ENCODE measurements around the gene NCOA7.
"Not testable (repeated sequence)": the region's sequence is repeated elsewhere in the genome, so short reads cannot be mapped to it uniquely, and the experiment has no call there.

The NCOA7 gene

DNA sequence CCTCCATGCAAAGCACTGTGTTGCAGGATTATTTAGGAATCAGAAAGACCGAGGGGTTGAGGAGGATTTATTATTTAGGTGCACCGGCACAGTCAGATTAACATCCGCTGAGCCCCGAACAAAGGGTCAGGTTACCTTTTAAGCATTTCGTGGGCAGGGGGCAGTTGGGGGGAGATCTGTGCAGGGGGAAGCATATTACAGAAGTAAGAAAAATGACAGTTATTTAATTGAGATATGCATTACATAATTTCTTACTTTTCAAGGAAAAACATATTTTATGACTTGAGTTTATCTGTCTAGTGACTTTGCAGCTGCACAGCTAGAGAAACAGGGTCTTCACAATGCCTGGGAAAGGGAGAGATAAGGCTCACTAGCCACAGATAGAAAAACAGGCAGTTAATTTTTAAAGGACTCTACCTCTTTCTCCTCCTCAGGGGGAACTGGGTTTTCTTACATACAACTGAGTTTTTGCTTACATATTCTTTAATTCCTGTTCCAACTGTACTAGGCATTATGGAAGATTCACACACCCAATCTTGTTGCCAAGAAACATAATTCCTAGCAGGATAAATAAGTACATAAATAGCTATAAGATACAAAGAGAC lies 164.1 kb downstream of the NCOA7 start:
- DNase-seq: no peak

DNA sequence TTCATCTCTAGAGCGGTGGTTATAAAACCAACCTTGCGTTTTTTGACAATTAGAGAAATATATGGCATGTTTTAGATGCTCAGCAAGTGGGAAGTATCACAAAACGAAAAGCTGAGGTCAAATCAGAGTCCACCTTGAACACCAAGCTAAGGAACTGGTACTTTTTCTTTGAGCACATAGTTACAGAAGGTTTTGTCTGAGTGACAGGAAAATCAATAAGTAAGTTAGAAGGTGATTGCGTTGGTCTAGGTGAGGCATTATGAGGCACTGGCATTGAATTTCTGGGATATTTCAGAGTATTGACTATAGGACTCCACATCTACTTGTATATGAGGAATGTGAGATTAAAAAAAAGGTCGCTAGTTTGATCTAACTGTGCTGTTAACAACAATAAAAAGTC lies 165.2 kb downstream of the NCOA7 start:
- DNase-seq: no peak

DNA sequence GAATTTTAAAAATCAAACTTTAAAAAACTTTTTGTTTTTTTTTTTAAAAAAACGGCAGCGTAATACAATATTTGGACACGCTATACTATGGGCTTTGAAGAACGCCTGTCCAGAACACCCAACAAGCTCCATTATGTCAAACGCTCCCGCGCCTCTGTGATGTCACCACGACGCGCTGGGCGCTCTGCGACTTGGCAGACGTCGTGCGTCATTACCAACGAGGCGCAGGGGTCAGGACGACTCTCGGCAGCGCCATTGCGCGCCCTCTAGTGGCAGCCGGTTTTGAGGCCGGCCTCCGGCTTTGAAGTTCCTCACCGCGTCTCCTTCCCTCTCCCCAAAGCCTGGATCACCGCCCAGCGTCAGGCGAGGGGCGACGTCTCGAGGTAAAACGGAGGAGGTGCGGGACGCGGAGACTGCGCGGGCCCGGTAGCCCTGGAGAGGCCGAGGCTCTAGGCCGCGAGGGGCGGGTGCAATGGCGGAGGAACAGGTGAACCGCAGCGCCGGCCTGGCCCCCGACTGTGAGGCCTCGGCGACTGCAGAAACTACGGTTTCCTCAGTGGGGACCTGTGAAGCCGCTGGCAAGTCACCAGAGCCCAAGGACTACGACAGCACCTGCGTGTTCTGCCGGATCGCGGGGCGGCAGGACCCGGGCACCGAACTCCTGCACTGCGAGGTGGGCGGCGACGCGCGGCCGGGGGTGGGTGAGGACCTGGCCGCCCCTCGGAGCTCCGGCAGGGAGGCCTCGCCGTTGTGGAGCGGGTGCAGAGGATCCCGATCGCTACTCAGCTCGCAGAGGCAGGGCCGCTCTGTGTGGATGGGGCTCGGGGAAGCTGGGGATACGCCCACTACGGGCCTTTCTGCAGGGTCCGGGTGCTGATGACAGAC lies 166.0 kb downstream of the NCOA7 start, which contains the start of gene HINT3:
Gene HINT3 (plus strand): TSS at position 265 of the 885 bp plus-strand sequence. CDS start 208 bp downstream, at position 473.
- DNase-seq: peak; percentile 94 to 96

DNA sequence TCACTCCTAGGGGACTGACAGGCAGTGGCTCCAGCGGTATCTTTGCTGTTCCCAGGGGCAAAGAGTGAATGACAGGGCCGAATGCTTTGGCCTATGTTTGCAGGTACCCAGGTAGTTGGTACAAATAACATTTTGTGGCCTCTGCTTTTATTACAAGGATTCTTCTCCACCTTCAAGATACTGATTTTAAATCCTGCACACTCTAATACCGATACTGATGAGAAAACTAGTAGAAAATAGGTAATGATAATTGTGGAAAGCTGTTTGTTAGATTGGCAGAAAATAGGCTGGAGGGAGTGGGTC lies 166.6 kb downstream of the NCOA7 start:
- DNase-seq: peak in 1 of 2 experiments; percentile 7

DNA sequence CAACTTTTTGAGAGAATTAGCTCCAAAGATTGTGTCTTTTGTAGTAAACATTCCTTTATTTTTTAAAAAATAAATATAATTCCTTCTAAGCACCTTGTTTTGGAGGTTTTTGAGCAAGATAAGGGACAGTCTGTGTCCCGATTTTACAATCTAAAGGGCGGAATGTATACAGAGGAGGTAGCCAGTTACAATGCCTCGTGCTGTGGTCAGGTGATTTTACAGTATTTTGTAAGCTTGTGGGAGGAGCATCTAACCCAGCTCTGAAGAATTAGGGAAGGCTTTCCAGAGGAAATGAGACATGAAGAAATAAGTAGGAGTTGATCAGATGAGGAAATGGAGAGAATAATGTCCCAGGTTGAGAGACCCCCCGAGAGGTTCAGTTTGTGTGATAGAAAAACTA lies 167.1 kb downstream of the NCOA7 start:
- no peak for DNase-seq

DNA sequence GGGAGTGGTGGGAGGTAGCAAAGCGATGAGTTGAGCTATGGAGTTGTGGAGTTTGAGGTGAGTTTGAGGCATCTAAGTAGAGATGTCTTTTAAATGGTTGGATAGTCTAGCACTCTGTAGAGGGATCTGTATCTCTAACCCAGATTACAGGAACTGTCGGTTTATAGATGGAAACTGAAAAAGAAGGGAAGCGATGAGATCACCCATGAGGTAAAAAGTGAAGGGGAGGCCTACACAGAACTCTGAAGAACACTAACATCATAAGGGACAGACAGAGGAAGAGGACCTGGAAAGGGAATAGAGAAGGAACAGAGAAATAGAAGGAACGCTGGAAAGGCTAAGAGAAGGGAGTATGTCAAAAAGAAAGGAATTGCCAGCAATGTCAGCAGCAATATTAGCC lies 168.3 kb downstream of the NCOA7 start:
- no peak for DNase-seq

DNA sequence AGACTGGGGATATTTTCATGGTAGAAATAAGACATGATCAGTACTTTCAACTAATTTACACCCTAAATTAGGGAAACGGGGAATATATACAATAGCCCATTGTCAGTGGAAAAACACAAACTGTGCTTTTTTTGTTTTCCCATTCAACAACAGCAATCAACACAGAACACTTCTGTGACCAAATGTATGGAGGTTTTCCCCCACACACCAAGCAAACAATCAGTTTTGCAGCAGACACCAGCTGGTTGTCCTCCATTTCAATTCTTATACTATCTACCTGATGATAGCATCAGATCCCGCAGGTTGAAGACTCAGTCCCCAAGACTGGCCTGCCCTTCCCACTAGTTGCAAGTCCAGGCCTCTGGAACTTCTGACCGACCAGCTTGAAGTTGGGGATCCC lies 170.4 kb downstream of the NCOA7 start:
- no peak for DNase-seq

DNA sequence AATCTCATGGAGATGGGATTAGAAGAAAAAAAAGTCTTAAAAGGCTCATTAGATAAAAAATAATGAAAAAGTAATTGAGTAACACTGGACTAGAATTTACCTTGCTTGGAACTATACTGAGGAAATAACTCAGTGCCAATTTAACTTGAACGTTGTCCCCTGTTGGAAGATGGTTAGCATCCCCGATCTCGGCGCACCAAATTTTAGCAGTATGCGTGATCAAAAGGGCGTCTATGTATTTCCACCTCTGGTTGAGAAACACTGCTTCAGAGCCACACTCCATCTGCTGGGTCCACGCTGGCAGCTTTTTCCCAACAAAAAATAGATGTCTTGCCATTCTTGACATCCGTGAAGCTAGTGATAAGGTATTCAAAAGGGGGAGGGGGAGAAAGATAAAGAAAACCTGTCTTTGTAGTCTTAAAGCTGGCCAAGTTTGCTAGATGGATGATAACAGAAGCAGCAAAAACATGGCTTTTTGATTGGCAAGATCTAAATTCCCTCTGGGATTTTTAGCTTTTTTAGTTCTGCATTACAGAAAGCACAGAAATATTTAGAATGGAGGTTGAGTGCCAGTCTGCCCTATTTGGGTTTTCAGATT lies 172.2 kb downstream of the NCOA7 start:
- no peak for DNase-seq

DNA sequence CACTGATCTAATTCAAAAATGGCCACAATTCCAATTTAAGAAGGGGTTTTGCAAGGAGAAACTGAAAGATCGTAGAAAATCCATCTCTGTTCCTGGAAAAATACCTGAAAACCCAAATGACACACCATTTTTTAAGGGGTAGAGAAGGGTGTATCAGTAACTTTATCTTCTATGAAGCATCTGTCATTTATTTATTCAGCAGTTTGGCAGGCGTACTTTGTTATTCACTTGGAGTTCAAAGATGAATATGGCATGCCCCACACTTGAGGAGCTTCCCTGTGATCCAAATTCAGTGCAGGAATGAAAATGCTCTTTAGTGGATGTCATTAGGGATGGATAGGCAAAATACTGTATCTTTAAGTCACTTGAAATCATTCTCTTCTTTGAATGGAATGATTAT lies 173.1 kb downstream of the NCOA7 start:
- DNase-seq: no peak

DNA sequence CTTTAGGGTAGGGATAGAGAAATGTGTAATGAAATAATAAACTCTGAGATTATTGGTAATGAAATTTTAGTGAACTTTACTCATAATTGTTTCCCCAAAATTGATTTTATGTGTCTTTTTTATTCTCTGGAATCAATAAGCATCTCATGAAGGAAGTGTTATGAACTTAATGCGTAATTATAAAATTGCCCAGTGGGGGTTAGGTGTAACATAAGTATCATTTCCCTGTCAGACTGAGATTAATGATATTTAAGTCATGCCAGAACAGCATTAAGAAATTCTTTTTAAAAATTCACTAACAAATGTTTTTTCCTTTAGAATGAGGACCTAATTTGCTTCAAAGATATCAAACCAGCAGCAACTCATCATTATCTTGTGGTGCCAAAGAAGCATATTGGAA lies 175.8 kb downstream of the NCOA7 start:
- DNase-seq: no peak

DNA sequence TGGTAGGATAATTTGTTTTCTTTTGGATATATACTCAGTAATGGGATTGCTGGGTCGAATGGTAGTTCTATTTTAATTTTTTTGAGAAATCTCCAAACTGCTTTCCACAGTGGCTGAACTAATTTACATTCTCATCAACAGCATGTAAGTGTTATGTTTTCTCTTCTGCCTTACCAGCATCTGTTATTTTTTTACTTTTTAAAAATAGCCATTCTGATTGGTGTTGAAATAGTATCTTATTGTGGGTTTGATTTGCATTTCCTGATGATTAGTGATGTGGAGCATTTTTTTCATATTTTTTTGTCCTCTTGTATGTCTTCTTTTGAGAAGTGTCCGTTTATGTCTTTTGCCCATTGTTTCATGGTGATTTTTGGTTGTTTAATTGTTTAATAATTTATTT lies 177.7 kb downstream of the NCOA7 start:
- no peak for DNase-seq

DNA sequence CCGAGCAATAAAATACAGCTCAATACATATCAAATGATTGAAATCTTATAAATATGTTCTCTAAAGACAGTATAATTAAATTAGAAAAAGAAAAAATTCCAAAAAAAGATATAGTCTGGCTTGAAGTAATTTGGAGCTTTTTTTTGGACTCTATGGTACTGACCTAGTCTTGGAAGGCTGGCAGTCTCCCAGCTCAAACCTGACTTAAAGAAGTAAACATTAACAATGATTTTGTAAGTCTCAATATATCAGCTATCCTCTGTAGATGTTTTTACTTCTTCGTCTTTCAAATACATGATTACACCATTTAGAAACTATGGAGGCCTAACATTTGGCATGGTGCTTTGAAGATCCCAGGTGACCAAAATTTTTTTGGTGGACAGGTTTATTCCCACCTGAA lies 180.0 kb downstream of the NCOA7 start:
- no peak for DNase-seq

DNA sequence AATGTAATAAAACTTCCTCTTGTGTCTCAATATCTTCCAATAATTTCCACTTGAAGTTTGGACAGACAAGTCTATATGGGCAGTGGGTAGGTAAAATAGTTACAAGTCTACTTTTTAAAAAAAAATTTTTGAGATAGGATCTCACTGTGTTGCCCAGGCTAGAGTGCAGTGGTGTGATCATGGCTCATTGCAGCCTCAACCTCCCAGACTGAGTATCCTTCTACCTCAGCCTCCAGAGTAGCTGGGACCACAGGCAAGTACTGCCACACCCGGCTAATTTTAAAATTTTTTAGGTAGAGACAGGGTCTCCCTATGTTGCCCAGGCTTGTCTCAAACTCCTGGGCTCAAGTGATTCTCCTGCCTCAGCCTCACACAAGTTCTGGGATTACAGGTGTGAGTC lies 181.7 kb downstream of the NCOA7 start:
- DNase-seq: not testable (repeated sequence)

DNA sequence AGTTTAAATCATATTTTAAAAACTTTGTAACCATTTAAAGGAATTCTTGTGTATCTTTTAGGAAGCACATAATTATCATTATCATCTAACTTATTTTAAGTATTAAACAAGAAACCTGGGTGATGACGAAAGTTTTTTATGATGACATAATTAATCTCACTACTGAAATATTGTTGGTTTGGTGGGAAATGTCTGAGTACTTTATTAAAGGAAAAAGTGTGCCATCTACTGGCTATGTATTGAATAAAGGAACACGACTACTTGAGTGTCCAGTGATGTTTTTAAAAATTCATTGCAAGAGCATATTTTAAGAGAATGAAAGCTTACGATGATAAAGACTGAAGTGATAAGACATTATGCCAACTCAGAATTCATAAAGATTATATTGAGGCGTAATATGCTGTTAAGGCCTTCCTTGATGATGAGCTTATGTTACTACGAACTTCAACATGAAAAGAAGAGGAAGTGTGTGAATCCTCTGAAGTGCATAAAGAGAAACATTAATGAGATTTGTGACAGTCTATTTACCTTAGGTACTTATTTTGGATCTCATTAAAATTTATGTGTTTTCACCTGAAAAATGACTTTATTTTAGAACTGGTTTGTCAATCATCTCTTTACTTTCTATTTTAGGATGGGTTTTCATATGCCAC lies 183.6 kb downstream of the NCOA7 start:
- peak in 1 of 2 experiments; percentile 37 for DNase-seq

DNA sequence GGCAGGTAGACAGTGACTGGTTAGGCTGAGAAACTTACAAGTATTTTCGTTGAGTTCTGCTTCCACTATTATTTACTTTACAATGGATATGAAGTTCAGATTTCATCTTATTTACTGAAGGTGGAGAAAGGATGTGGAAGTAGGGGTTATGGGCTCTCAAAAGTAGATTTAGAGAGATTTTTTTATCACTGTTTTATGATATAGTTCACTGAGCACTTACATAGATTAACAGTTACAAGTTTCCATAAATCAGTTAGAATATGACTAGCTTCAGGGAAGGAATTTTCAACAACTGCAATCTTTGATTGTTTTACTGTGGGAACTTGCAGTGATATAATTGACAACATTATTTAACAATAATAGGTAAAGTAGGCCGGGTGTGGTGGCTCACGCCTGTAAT lies 188.3 kb downstream of the NCOA7 start:
- no peak for DNase-seq

All from NCI-H1930 (cell line).